Coronary artery (tissue), 2 donors: ENCODE data around the gene CDT1.

Source experiments
- DNase-seq: peaks from one replicate; pipeline ENCODE4 v3.0.0-alpha.2; 2017; ENCODE audit warnings: low spot score
- H3K27ac ChIP-seq, 2 donors: fragments of 200-600 bp; sonication (generic); one replicate each; pipeline ENCODE4 v1.5.1; 2016 to 2019
- H3K4me3 ChIP-seq: fragments of 200-600 bp; sonication (generic); 2 replicates; pipeline ENCODE4 v1.5.1; 2016; ENCODE audit warnings: mild to moderate bottlenecking, moderate library complexity
- TF ChIP-seq, protein P1 (sequence below): fragments of 200-600 bp; sonication (generic); IDR thresholded peaks from one replicate; pipeline ENCODE4 v1.5.1; 2019; ENCODE audit warnings: antibody characterized with exemption

The CDT1 gene

DNA sequence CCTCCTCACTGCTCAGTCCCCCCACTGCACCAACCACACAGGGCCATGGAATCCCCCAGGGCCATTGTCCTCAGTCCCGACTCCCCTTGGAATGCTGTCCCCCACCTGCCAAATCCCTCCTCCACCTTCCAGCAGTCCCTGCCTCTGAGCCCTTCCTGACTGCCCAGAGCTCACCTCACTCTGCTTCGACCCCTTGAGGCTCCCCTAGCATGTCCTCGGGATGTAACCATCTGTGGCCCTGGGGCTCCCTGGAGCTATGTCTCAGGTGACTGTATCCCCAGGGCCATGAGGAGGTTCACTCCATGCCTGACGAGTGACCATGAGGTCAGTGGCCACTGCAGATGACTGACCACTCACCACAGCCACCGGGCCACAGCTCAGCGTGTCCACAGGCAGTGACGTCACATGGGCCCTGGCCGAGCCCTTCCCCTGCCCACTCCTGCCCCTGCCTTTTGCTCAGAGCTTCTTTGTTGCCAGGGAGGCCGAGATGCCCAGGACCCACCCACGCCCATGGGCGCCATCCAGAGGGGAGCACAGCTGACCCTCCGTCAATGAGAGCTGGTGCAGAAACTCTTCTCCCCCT is 10.8 kb upstream of the CDT1 start:
- TF ChIP-seq, protein P1, sequence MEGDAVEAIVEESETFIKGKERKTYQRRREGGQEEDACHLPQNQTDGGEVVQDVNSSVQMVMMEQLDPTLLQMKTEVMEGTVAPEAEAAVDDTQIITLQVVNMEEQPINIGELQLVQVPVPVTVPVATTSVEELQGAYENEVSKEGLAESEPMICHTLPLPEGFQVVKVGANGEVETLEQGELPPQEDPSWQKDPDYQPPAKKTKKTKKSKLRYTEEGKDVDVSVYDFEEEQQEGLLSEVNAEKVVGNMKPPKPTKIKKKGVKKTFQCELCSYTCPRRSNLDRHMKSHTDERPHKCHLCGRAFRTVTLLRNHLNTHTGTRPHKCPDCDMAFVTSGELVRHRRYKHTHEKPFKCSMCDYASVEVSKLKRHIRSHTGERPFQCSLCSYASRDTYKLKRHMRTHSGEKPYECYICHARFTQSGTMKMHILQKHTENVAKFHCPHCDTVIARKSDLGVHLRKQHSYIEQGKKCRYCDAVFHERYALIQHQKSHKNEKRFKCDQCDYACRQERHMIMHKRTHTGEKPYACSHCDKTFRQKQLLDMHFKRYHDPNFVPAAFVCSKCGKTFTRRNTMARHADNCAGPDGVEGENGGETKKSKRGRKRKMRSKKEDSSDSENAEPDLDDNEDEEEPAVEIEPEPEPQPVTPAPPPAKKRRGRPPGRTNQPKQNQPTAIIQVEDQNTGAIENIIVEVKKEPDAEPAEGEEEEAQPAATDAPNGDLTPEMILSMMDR = no peak
- DNase-seq = no peak
- H3K27ac ChIP-seq = no peak overlapping the region
- H3K4me3 ChIP-seq = no peak overlapping the region

DNA sequence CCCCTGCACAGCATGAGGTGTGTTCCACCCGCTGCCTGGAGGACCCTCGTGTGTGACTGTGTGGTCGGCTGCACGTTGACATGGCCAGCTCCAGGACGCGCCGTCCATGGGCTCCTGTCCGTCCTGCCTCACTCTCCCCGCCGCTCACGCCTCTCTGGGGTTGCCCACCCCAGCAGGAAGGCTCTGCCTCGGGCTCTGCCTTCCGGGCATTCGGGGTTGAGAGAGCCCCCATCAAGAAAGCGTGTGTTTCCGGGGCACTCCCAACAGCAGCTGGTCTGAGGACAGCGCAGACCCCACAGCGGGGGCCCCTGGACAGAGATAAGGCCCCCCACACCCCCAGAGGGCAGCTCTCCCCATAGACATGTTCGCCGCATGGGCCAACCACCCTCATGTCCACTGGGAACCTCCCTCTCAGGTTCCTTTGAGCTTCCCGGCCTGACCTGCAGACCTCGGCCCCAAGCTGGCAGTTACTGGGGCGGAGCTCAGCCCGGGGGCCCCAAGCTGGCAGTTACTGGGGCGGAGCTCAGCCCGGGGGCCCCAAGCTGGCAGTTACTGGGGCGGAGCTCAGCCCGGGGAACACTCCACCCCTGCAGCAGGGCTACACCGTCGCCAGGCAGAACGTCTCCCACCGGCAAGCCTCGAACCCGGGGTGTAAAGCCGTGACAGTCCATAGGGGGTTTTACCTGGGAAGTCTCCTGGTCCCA is 10.2 kb upstream of the CDT1 start:
- H3K27ac ChIP-seq = no peak overlapping the region
- no peak for DNase-seq
- H3K4me3 ChIP-seq = no peak overlapping the region

DNA sequence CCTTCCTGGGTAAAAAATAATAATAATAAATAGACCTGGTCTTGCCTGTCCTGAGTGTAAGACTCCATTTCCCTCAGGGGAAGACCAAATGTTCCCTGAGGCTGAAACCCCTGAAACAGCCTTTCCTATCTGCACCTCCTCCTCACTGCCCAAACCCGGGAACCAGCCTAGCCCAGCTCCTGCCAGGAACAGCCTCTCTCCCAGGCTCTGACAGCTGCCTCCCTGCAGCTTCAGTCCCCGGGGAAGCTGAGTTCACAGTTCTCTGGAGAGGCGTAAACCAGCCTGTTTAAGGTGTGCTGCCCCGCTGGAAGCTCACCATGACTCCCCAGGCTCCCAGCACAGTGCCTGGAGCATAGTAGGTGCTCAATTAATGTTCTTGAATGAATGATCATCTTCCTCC is 7.3 kb upstream of the CDT1 start:
- no peak for DNase-seq
- H3K27ac ChIP-seq = no peak overlapping the region
- TF ChIP-seq, protein P1 = no peak
- no peak overlapping the region for H3K4me3 ChIP-seq

More for the DNA sequence above, 10.2 kb upstream of the CDT1 start:
- TF ChIP-seq, protein P1 = no peak

DNA sequence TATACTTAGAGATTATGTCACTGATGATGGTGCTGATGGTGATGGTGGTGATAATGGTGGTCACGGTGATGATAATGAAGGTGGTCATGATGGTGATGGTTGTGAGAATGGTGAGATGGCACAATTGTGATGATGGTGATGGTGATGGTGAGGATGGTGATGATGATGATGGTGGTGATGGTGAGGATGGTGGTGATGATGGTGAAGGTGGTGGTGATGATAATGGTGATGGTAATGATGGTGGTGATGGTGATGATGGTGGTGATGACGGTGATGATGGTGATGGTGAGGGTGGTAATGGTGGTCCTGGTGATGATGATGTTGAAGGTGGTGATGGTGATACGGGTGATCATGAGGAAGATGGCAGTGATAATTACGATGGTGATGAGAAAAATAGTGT is 5.5 kb upstream of the CDT1 start:
- Histone ChIP-seq H3K27ac (no peak overlapping the region), H3K4me3 (no peak overlapping the region)
- TF ChIP-seq, protein P1 = no peak
- DNase-seq = no peak

DNA sequence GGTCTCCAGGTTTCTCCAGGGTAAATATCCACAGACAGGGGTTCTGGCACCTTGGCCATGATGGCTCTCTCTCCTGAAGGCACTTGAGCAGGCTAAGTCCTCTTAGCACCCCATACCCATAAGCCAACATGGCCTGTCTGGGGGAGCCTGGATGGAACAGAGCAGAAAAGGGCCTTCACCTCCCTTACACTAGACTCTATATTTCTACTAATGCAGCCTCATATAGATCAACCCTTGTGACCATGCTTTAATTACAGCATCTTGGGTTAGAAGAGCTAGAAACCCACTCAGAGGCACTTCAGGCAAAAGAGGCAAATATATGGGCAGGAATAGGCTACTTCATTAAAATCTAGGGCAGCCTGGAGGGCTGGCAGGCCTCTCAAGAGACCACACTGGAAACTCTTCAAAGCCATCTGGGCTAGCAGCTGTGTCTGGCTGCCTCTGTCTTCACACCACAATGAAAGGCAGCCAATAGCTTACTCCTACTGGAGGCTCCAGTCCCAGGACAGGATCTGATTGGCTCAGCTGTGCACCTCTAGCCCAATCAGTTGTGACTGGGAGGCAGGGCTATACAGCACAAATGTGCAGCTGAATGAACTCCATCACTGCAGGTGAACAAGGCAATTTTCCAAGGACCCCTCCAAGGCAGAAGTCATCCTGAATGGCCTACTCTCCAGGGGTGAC is 4.7 kb upstream of the CDT1 start:
- TF ChIP-seq, protein P1 = no peak
- no peak overlapping the region for H3K27ac ChIP-seq
- DNase-seq = no peak
- H3K4me3 ChIP-seq = no peak overlapping the region

DNA sequence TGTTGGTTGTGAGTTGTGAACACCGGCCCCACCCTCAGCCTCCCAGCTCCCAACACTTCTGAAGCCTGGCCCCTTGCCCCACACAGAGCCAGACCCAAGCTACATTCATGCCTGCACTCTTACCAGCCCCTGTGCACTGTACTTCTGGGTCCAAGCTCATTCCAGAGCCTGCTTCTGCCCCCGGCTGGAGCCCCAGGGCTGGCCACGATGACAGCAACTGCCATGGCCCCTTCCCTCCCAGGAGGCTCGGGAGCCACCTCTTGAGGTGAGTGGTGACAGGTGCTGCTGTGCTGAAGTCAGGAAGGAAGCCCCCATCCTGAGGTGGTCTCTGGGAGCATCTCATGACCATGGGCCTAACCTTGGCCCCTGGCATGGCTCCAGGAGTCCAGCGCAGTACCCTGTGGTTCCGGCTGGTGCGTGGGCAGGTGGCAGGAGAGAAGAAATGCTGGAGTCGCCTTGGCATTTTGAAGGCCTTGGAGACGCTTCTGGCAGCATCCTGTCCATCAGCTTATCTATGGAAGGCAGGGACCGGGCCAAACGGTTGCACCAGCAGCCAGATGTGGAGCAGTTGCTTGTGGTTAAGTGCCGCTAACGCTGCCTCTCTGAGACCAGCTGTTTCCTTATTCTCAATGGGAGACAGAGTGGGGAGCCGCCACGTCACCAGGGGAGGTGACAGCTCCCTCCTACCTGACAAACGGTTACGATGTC is 3.9 kb upstream of the CDT1 start:
- TF ChIP-seq, protein P1 = no peak
- DNase-seq = no peak
- no peak overlapping the region for H3K4me3 ChIP-seq
- no peak overlapping the region for H3K27ac ChIP-seq
